Activated naive CD4-positive, alpha-beta T cell treated with anti-CD3 and anti-CD28 coated beads for 36 hours (primary cell): ENCODE results near the gene SPDEF. TPM values are rescaled to one million over a fixed set of nuclear protein-coding genes. Genes with fewer than 3 reads are reported as not detected.

Experiments used
- CTCF ChIA-PET: fragments of 350-600 bp; sonication (Branson Sonifier 250); formaldehyde crosslinking; loops from one replicate; lab custom pipeline; 2021; ENCODE audit warnings: antibody characterized with exemption; lab: Charles Lee
- DNase-seq: peaks from one replicate; pipeline ENCODE4 v3.0.0-alpha.2; 2020
- H3K27ac Mint-ChIP-seq: one replicate; pipeline ENCODE4 v1.8.0; 2021; ENCODE audit warnings: mild to moderate bottlenecking, mixed read lengths
- H3K27me3 Mint-ChIP-seq: one replicate; pipeline ENCODE4 v1.8.0; 2021; ENCODE audit warnings: low read depth, mixed read lengths
- H3K36me3 Mint-ChIP-seq: one replicate; pipeline ENCODE4 v1.8.0; 2021; ENCODE audit warnings: low read depth, mixed read lengths
- H3K4me1 Mint-ChIP-seq: one replicate; pipeline ENCODE4 v1.8.0; 2021; ENCODE audit warnings: low read depth, mixed read lengths
- H3K4me3 Mint-ChIP-seq: one replicate; pipeline ENCODE4 v1.8.0; 2021; ENCODE audit warnings: mild to moderate bottlenecking, moderate library complexity, mixed read lengths
- H3K9me3 Mint-ChIP-seq: one replicate; pipeline ENCODE4 v1.8.0; 2021; ENCODE audit warnings: mixed read lengths
- intact Hi-C: fragments of 100-400 bp; cut with micrococcal nuclease; formaldehyde crosslinking; loops from one replicate; pipeline ENCODE4 v1.15.1; 2023
- total RNA-seq, 2 experiments: library from RNA; stranded (reverse); gene quantifications; one replicate each; pipeline ENCODE4 v1.2.3, GENCODE V29; 2021

The SPDEF gene
- total RNA-seq, 2 experiments from 2014 or later: 0.24 to 0.35 TPM

- intact Hi-C loops: loop anchor here (2.0 to 5.0 kb wide), 5 partner anchors 42 to 616 kb away; partner anchors contain the start of genes HMGA1, SMIM29 and TCP11
- no peaks in the 10 kb centered on the region for H3K27me3 Mint-ChIP-seq
- CTCF ChIA-PET: interaction anchor here (0.7 to 2.3 kb wide), 2 partner anchors 66 to 83 kb away, joined by 3 to 14 read pairs; no protein-coding TSS in a partner anchor
- no peak for DNase-seq
- no peaks in the 10 kb centered on the region for H3K36me3 Mint-ChIP-seq
- H3K9me3 Mint-ChIP-seq: no peaks in the 10 kb centered on the region
- peaks cover 6% of the 10 kb centered on the region for H3K4me1 Mint-ChIP-seq
- H3K4me3 Mint-ChIP-seq: no peak overlapping the region
- H3K27ac Mint-ChIP-seq: no peak overlapping the region
Observed at GRCh38 chr6:34526241-34526972, 29.7 kb downstream of the SPDEF start.

GRCh38 chr6:34525431-34526175 is 30.5 kb downstream of the SPDEF start:
- no peak for DNase-seq
- CTCF ChIA-PET: interaction anchor here (2.3 kb wide), 1 partner anchor 84 kb away, joined by 14 read pairs; no protein-coding TSS in a partner anchor
- H3K36me3 Mint-ChIP-seq: no peaks in the 10 kb centered on the region
- H3K4me3 Mint-ChIP-seq: no peak overlapping the region
- intact Hi-C loops: loop anchor here (2.0 to 5.0 kb wide), 5 partner anchors 41 to 617 kb away; partner anchors contain the start of genes HMGA1, SMIM29 and TCP11
- peaks cover 6% of the 10 kb centered on the region for H3K4me1 Mint-ChIP-seq
- H3K9me3 Mint-ChIP-seq: no peaks in the 10 kb centered on the region
- H3K27me3 Mint-ChIP-seq: no peaks in the 10 kb centered on the region
- no peak overlapping the region for H3K27ac Mint-ChIP-seq

GRCh38 chr6:34524971-34525370 is 31.2 kb downstream of the SPDEF start:
- intact Hi-C loops: loop anchor here (5.0 kb wide), 1 partner anchor 617 kb away; the partner anchor contains the start of gene TCP11
- Mint-ChIP-seq H3K27ac (no peak overlapping the region), H3K9me3 (no peaks in the 10 kb centered on the region), H3K27me3 (no peaks in the 10 kb centered on the region), H3K4me1 (peaks cover 6% of the 10 kb centered on the region), H3K36me3 (no peaks in the 10 kb centered on the region), H3K4me3 (no peak overlapping the region)
- DNase-seq: no peak
- CTCF ChIA-PET: no interaction called here

- Mint-ChIP-seq H3K9me3 (no peaks in the 10 kb centered on the region), H3K4me3 (no peak overlapping the region), H3K27ac (no peak overlapping the region), H3K36me3 (no peaks in the 10 kb centered on the region), H3K4me1 (peaks cover 6% of the 10 kb centered on the region), H3K27me3 (no peaks in the 10 kb centered on the region)
- no peak for DNase-seq
- CTCF ChIA-PET: no interaction called here
- intact Hi-C loops: no loop called here
Observed at GRCh38 chr6:34524499-34524898, 31.6 kb downstream of the SPDEF start.

GRCh38 chr6:34523441-34524206 is 32.5 kb downstream of the SPDEF start:
- CTCF ChIA-PET: no interaction called here
- H3K27ac Mint-ChIP-seq: no peak overlapping the region
- no peaks in the 10 kb centered on the region for H3K9me3 Mint-ChIP-seq
- intact Hi-C loops: no loop called here
- H3K4me3 Mint-ChIP-seq: no peak overlapping the region
- DNase-seq: no peak
- no peaks in the 10 kb centered on the region for H3K27me3 Mint-ChIP-seq
- H3K36me3 Mint-ChIP-seq: no peaks in the 10 kb centered on the region
- peaks cover 6% of the 10 kb centered on the region for H3K4me1 Mint-ChIP-seq

- DNase-seq: no peak
- Mint-ChIP-seq H3K9me3 (no peaks in the 10 kb centered on the region), H3K4me1 (peaks cover 5% of the 10 kb centered on the region), H3K27me3 (no peaks in the 10 kb centered on the region), H3K4me3 (no peak overlapping the region), H3K36me3 (no peaks in the 10 kb centered on the region), H3K27ac (no peak overlapping the region)
- CTCF ChIA-PET: interaction anchor here (0.6 kb wide), 1 partner anchor 63 kb away, joined by 3 read pairs; no protein-coding TSS in a partner anchor
- intact Hi-C loops: no loop called here
Observed at GRCh38 chr6:34522761-34523160, 33.4 kb downstream of the SPDEF start.

GRCh38 chr6:34521463-34522285 is 34.5 kb downstream of the SPDEF start:
- Mint-ChIP-seq H3K4me3 (no peak overlapping the region), H3K27ac (no peak overlapping the region), H3K9me3 (no peaks in the 10 kb centered on the region), H3K27me3 (no peaks in the 10 kb centered on the region), H3K4me1 (no peaks in the 10 kb centered on the region), H3K36me3 (no peaks in the 10 kb centered on the region)
- CTCF ChIA-PET: no interaction called here
- intact Hi-C loops: no loop called here
- DNase-seq: no peak

GRCh38 chr6:34520645-34521462 is 35.3 kb downstream of the SPDEF start:
- H3K4me3 Mint-ChIP-seq: no peak overlapping the region
- no peaks in the 10 kb centered on the region for H3K27me3 Mint-ChIP-seq
- H3K36me3 Mint-ChIP-seq: no peaks in the 10 kb centered on the region
- no peak for DNase-seq
- no peaks in the 10 kb centered on the region for H3K9me3 Mint-ChIP-seq
- H3K27ac Mint-ChIP-seq: no peak overlapping the region
- H3K4me1 Mint-ChIP-seq: no peaks in the 10 kb centered on the region
- intact Hi-C loops: no loop called here
- CTCF ChIA-PET: no interaction called here

GRCh38 chr6:34519971-34520644 is 36.0 kb downstream of the SPDEF start:
- intact Hi-C loops: no loop called here
- no peaks in the 10 kb centered on the region for H3K9me3 Mint-ChIP-seq
- H3K36me3 Mint-ChIP-seq: no peaks in the 10 kb centered on the region
- no peak for DNase-seq
- no peak overlapping the region for H3K4me3 Mint-ChIP-seq
- no peak overlapping the region for H3K27ac Mint-ChIP-seq
- CTCF ChIA-PET: no interaction called here
- no peaks in the 10 kb centered on the region for H3K4me1 Mint-ChIP-seq
- H3K27me3 Mint-ChIP-seq: no peaks in the 10 kb centered on the region

- Mint-ChIP-seq H3K36me3 (no peaks in the 10 kb centered on the region), H3K4me3 (no peak overlapping the region), H3K4me1 (no peaks in the 10 kb centered on the region), H3K27ac (no peak overlapping the region), H3K9me3 (no peaks in the 10 kb centered on the region), H3K27me3 (no peaks in the 10 kb centered on the region)
- no peak for DNase-seq
- intact Hi-C loops: no loop called here
- CTCF ChIA-PET: no interaction called here
Observed at GRCh38 chr6:34518669-34519365, 37.3 kb downstream of the SPDEF start.
